H1 (cell line): ENCODE measurements around the gene DBF4. TPM values are rescaled to one million over a fixed set of nuclear protein-coding genes. Genes with fewer than 3 reads are reported as not detected.
A peak's percentile ranks its signal among the peaks of the same experiment; 100 is the strongest.

Experiments
- CTCF ChIA-PET: fragments of 300-600 bp; sonication (Branson Sonifier 250); formaldehyde crosslinking; loops from one replicate; lab custom pipeline; 2021; ENCODE audit not compliant: partially characterized antibody; lab: Charles Lee
- POLR2A ChIA-PET: fragments of 300-600 bp; sonication (Branson Sonifier 250); formaldehyde crosslinking; loops from one replicate; lab custom pipeline; 2021; ENCODE audit warnings: inconsistent platforms; ENCODE audit not compliant: partially characterized antibody; lab: Charles Lee
- DNase-seq, 2 experiments: peaks; one replicate each; pipeline versions ENCODE4 v3.0.0 to v3.0.0-alpha.2; 2010 to 2022; ENCODE audit warnings: low spot score in 2 of 2, low read depth in 1 of 2, mixed read lengths in 1 of 2
- FAIRE-seq: peaks from 2 replicates; lab custom pipeline; 2011; peaks lifted over from hg19 to GRCh38; lab: Jason Lieb, UNC
- H2AFZ ChIP-seq: 2 replicates; pipeline ENCODE4 v1.8.1; 2012; ENCODE audit warnings: low read length, inconsistent platforms
- H2AK5ac ChIP-seq: 2 replicates; pipeline ENCODE4 v1.6.1; 2013; ENCODE audit warnings: low read depth, low read length
- H2BK120ac ChIP-seq: replicated peaks from 2 replicates; pipeline ENCODE3; 2013; ENCODE audit warnings: low read depth, low read length, inconsistent platforms
- H2BK12ac ChIP-seq: 2 replicates; pipeline ENCODE4 v1.6.1; 2013; ENCODE audit warnings: low read depth, low read length
- H2BK15ac ChIP-seq: 2 replicates; pipeline ENCODE4 v1.6.1; 2013; ENCODE audit warnings: low read length
- H2BK20ac ChIP-seq: 2 replicates; pipeline ENCODE4 v1.6.1; 2013; ENCODE audit warnings: low read length
- H2BK5ac ChIP-seq: 2 replicates; pipeline ENCODE4 v1.6.1; 2013; ENCODE audit warnings: low read depth, low read length
- H3K14ac ChIP-seq: 2 replicates; pipeline ENCODE4 v1.6.1; 2013; ENCODE audit warnings: inconsistent platforms; ENCODE audit not compliant: insufficient read length
- H3K18ac ChIP-seq: 2 replicates; pipeline ENCODE4 v1.6.1; 2013; ENCODE audit warnings: low read length; ENCODE audit errors: extremely low read depth
- H3K23ac ChIP-seq: 2 replicates; pipeline ENCODE4 v1.6.1; 2013; ENCODE audit warnings: inconsistent platforms; ENCODE audit not compliant: insufficient read length
- H3K23me2 ChIP-seq: 2 replicates; pipeline ENCODE4 v1.6.1; 2013; ENCODE audit warnings: low read depth, low read length
- H3K27ac ChIP-seq: 2 replicates; pipeline ENCODE4 v1.6.1; 2011; ENCODE audit warnings: low read depth, low read length, inconsistent platforms
- H3K27me3 ChIP-seq, 4 experiments: replicated peaks in 1 of 4; 1 replicate in 1 of 4; 2 replicates in 3 of 4; pipeline versions ENCODE4 v1.6.1 to v1.8.1; 2011 to 2013; ENCODE audit warnings: low read length in 3 of 4, mild to moderate bottlenecking in 3 of 4, inconsistent platforms in 2 of 4, mixed read lengths in 2 of 4, moderate library complexity in 1 of 4; ENCODE audit not compliant: control insufficient read depth in 3 of 4, insufficient read depth in 3 of 4; ENCODE audit errors: extremely low read depth in 1 of 4
- H3K36me3 ChIP-seq, 4 experiments: 2 replicates each; pipeline versions ENCODE4 v1.6.1 to v1.8.1; 2011 to 2013; ENCODE audit warnings: mild to moderate bottlenecking in 4 of 4, low read length in 3 of 4, moderate library complexity in 2 of 4, control low read depth in 1 of 4, inconsistent platforms in 1 of 4; ENCODE audit not compliant: insufficient read depth in 4 of 4, control insufficient read depth in 2 of 4
- H3K4ac ChIP-seq: replicated peaks from 2 replicates; pipeline ENCODE3; 2013; ENCODE audit warnings: low read length, low read depth, mixed read lengths, inconsistent platforms; ENCODE audit not compliant: insufficient read length
- H3K4me1 ChIP-seq, 4 experiments: replicated peaks in 1 of 4; 1 replicate in 1 of 4; 2 replicates in 3 of 4; pipeline versions ENCODE4 v1.6.1 to v1.8.1; 2011 to 2013; ENCODE audit warnings: low read length in 3 of 4, inconsistent platforms in 2 of 4, mixed read lengths in 1 of 4; ENCODE audit not compliant: insufficient read depth in 4 of 4, control insufficient read depth in 3 of 4
- H3K4me2 ChIP-seq, 2 experiments: 2 replicates each; pipeline versions ENCODE4 v1.6.1 to v1.8.1; 2011 to 2013; ENCODE audit warnings: low read depth in 2 of 2, low read length in 2 of 2, control low read depth in 1 of 2, inconsistent platforms in 1 of 2, mild to moderate bottlenecking in 1 of 2; ENCODE audit not compliant: insufficient read depth in 1 of 2
- H3K4me3 ChIP-seq, 4 experiments: fragments of 200-600, 300-600 bp in 1 of 4; sonication (generic), shearing (Covaris generic), sonication (Bioruptor Twin) in 1 of 4; 2 replicates each; pipeline versions ENCODE4 v1.5.1 to v1.8.1; 2011 to 2016; ENCODE audit warnings: low read length in 4 of 4, low read depth in 3 of 4, control low read depth in 2 of 4, inconsistent platforms in 2 of 4, mild to moderate bottlenecking in 2 of 4, mixed read lengths in 1 of 4, moderate library complexity in 1 of 4; ENCODE audit not compliant: insufficient read depth in 2 of 4; ENCODE audit errors: extremely low read depth in 1 of 4
- H3K56ac ChIP-seq: replicated peaks from 2 replicates; pipeline ENCODE3; 2013; ENCODE audit warnings: low read depth, mild to moderate bottlenecking, mixed read lengths, low read length, inconsistent platforms; ENCODE audit not compliant: insufficient read length
- H3K79me1 ChIP-seq: 2 replicates; pipeline ENCODE4 v1.6.1; 2013; ENCODE audit warnings: low read depth, low read length, control low read depth
- H3K79me2 ChIP-seq, 2 experiments: 2 replicates each; pipeline versions ENCODE4 v1.6.1 to v1.8.1; 2012 to 2013; ENCODE audit warnings: low read length in 2 of 2, mild to moderate bottlenecking in 2 of 2, inconsistent platforms in 1 of 2; ENCODE audit not compliant: insufficient read depth in 2 of 2, control insufficient read depth in 1 of 2
- H3K9ac ChIP-seq, 4 experiments: replicated peaks in 1 of 4; 1 replicate in 1 of 4; 2 replicates in 3 of 4; pipeline versions ENCODE4 v1.6.1 to v1.8.1; 2011 to 2013; ENCODE audit warnings: low read depth in 3 of 4, low read length in 3 of 4, control low read depth in 2 of 4, mild to moderate bottlenecking in 2 of 4, moderate library complexity in 2 of 4, inconsistent platforms in 1 of 4; ENCODE audit errors: extremely low read depth in 1 of 4
- H3K9me3 ChIP-seq, 2 experiments: 2 replicates each; pipeline versions ENCODE4 v1.6.1 to v1.8.1; 2012 to 2013; ENCODE audit warnings: mild to moderate bottlenecking in 2 of 2, moderate library complexity in 2 of 2, control low read depth in 1 of 2, inconsistent platforms in 1 of 2, low read depth in 1 of 2, low read length in 1 of 2, mixed read lengths in 1 of 2; ENCODE audit not compliant: insufficient read depth in 2 of 2
- H4K20me1 ChIP-seq, 2 experiments: replicated peaks in 1 of 2; 2 replicates each; pipeline versions ENCODE3 to v1.8.1; 2011 to 2013; ENCODE audit warnings: inconsistent platforms in 2 of 2, low read length in 2 of 2, mild to moderate bottlenecking in 1 of 2; ENCODE audit not compliant: insufficient read depth in 2 of 2, control insufficient read depth in 1 of 2
- H4K5ac ChIP-seq: 2 replicates; pipeline ENCODE4 v1.6.1; 2013; ENCODE audit warnings: low read length, low read depth, mixed read lengths, inconsistent platforms; ENCODE audit not compliant: insufficient read length
- H4K8ac ChIP-seq: 2 replicates; pipeline ENCODE4 v1.8.0; 2013; ENCODE audit warnings: mild to moderate bottlenecking, moderate library complexity, low read length, inconsistent platforms; ENCODE audit not compliant: insufficient read depth; ENCODE audit errors: extremely low read depth
- H4K91ac ChIP-seq: replicated peaks from 2 replicates; pipeline ENCODE3; 2013; ENCODE audit warnings: low read length, mixed read lengths, inconsistent platforms; ENCODE audit not compliant: insufficient read length
- CTBP2 ChIP-seq: IDR thresholded peaks from 2 replicates; pipeline ENCODE4 v1.7.0; 2011; ENCODE audit warnings: borderline replicate concordance, mild to moderate bottlenecking, moderate library complexity, mixed read lengths, low read length; ENCODE audit not compliant: insufficient read depth, insufficient read length
- PHF8 ChIP-seq: fragments of 200-600 bp; sonication (generic); conservative IDR thresholded peaks from 2 replicates; pipeline ENCODE4 v1.7.1; 2012; ENCODE audit warnings: low read depth, mild to moderate bottlenecking, inconsistent platforms, low read length, moderate library complexity
- RAD21 ChIP-seq, 2 experiments: IDR thresholded peaks in 1 of 2; conservative IDR thresholded peaks in 1 of 2; 2 replicates each; pipeline ENCODE4 v1.6.1; 2011; ENCODE audit warnings: low read depth in 2 of 2, low read length in 2 of 2, improper control_type of control experiment in 1 of 2, inconsistent platforms in 1 of 2, mild to moderate bottlenecking in 1 of 2, moderate library complexity in 1 of 2
- RFX5 ChIP-seq: IDR thresholded peaks from 2 replicates; pipeline ENCODE4 v1.6.1; 2011; ENCODE audit warnings: low read depth, low read length, improper control_type of control experiment, borderline replicate concordance
- SP1 ChIP-seq: IDR thresholded peaks from 2 replicates; pipeline ENCODE4 v1.6.1; 2011; ENCODE audit warnings: low read depth, low read length
- TBP ChIP-seq: IDR thresholded peaks from 2 replicates; pipeline ENCODE4 v1.6.1; 2011; ENCODE audit warnings: low read depth, low read length, improper control_type of control experiment
- YY1 ChIP-seq: IDR thresholded peaks from 2 replicates; pipeline ENCODE4 v1.6.1; 2011; ENCODE audit warnings: low read depth, mild to moderate bottlenecking, low read length
- ZNF274 ChIP-seq: IDR thresholded peaks from 2 replicates; pipeline ENCODE4 v1.7.0; 2012; ENCODE audit warnings: low read length, borderline replicate concordance; ENCODE audit errors: extremely low read depth
- WGBS, 2 experiments: shearing (Covaris generic) in 1 of 2; methylation state at CpG; one replicate each; pipeline versions ENCODE4 v1.1.6 to v1.1.7; 2013 to 2015; ENCODE audit warnings: low lambda C conversion rate in 2 of 2, mixed read lengths in 2 of 2, inconsistent platforms in 1 of 2, low coverage in 1 of 2, missing lambda C conversion rate in 1 of 2; ENCODE audit not compliant: insufficient replicate concordance in 2 of 2, insufficient coverage in 1 of 2, insufficient read length in 1 of 2; ENCODE audit errors: extremely low coverage in 1 of 2, missing lambda C conversion rate in 1 of 2; 5-methylcytosine and 5-hydroxymethylcytosine counted together
- polyA plus RNA-seq, 7 experiments: library from polyadenylated mRNA; depleted of rRNA in 3 of 7; stranded (reverse) in 5 of 7; unstranded in 2 of 7; fragments of >200 nt in 5 of 7; fragments of 200-250 nt in 2 of 7; gene quantifications; 1 replicate in 5 of 7; 2 replicates in 1 of 7; 4 replicates in 1 of 7; pipeline versions ENCODE4 v1.2.1 to v1.2.3, GENCODE V29; 2011 to 2013; ENCODE audit warnings: missing spikeins in 2 of 7, mixed read lengths in 2 of 7
- total RNA-seq: library from RNA; stranded (reverse); fragmentation: NEBNext Ultra II Directional; extraction: Animal tissue kit (Norgen Biotek cat#: 25700); gene quantifications from 2 replicates; pipeline ENCODE4 v1.2.1, GENCODE V29; 2021
- TF ChIP-seq, protein P1 (sequence below): IDR thresholded peaks from 2 replicates; pipeline ENCODE4 v1.6.1; 2012; ENCODE audit warnings: inconsistent platforms
- TF ChIP-seq, protein P2 (sequence below): IDR thresholded peaks from 2 replicates; pipeline ENCODE4 v1.6.1; 2012; ENCODE audit warnings: low read length, inconsistent platforms

Gene DBF4
- total and polyA plus RNA-seq, 2 of the 8 experiments (the other 6 are each of a cell fraction or from before 2014, with no cell fraction given), result 8.7 to 82.4 TPM

DNA sequence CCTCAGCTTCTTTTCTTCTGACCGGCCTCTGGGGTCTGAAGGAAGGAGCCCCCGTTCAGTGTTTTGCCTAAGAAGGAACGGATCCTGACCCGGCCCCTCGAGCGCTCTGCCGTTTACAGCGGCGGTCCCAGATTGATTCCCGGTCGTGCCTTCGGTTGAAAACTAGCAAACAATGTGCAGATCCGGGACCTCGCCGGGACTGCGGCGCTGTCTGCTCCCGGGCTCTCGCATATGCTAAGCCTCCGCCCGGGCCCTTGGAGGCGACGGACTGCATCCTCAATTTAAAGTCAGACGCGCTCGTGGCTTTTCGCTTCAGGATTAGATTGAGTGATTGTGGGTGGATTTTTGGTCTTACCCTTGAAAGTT lies 559 bp downstream of the DBF4 start:
- Histone ChIP-seq H2BK5ac (peak overlapping the region; percentile 81; the same call in 1 of the 2 replicates), H3K4me2 (peak overlapping the region; percentile 72 to 85), H3K27me3 (no peaks in the 10 kb centered on the region), H3K4me3 (peak overlapping the region; percentile 81 to 88 (median 88)), H2BK12ac (no peak overlapping the region), H2AK5ac (no peak overlapping the region), H3K56ac (peak overlapping the region; percentile 84), H3K27ac (peak overlapping the region; percentile 79), H3K23me2 (no peaks in the 10 kb centered on the region; the same call in 1 of the 2 replicates), H3K9me3 (no peaks in the 10 kb centered on the region), H2BK15ac (no peak overlapping the region), H4K91ac (no peak overlapping the region), H3K79me2 (peaks cover 0 to 81% of the 10 kb centered on the region in 2 experiments; a peak in 3 of 4 replicates), H3K18ac (peak overlapping the region; percentile 94), H3K79me1 (peaks cover 2% of the 10 kb centered on the region; the same call in 1 of the 2 replicates), H4K20me1 (peaks cover 1 to 2% of the 10 kb centered on the region in 2 experiments), H2BK120ac (peak overlapping the region; percentile 10), H3K36me3 (peaks cover 0 to 27% (median 9%) of the 10 kb centered on the region in 4 experiments; a peak in 3 of 8 replicates), H3K4ac (peak overlapping the region; percentile 60), H3K14ac (no peak overlapping the region), H3K4me1 (peaks cover 0 to 5% (median 0%) of the 10 kb centered on the region in 4 experiments; a peak in 2 of 7 replicates), H4K5ac (peak overlapping the region; percentile 73), H3K9ac (peak overlapping the region; percentile 76 to 88 (median 84)), H2AFZ (peak overlapping the region; percentile 45; the same call in 1 of the 2 replicates), H2BK20ac (no peak overlapping the region), H4K8ac (peak overlapping the region; percentile 95), H3K23ac (no peak overlapping the region)
- POLR2A ChIA-PET, result interaction anchor here (0.7 to 1.3 kb wide), 5 partner anchors 11 to 248 kb away, joined by 3 to 5 read pairs (median 3); no protein-coding TSS in a partner anchor
- CTCF ChIA-PET, result interaction anchor here (0.9 to 1.2 kb wide), 3 partner anchors 10 to 36 kb away, joined by 3 to 4 read pairs (median 3); no protein-coding TSS in a partner anchor
- 3% methylated on average over 19 of the region's 27 CpGs; no CpG with 5 or more reads in 1 of the 2 experiments for WGBS, 2 experiments
- no peak for FAIRE-seq
- DNase-seq, result no peak
- TF ChIP-seq RAD21 (IDR thresholded peaks at IDR 0.05 in 1 of 2, conservative IDR thresholded peaks at IDR 0.05 in 1 of 2; ENCODE audit: low read depth in 2 of 2, low read length in 2 of 2) (no peak), CTBP2 (no peak), PHF8 (peak; percentile 23; the same call in 1 of the 2 replicates), YY1 (no peak), SP1 (no peak), ZNF274 (no peak), RFX5 (no peak), TBP (no peak)
- TF ChIP-seq, protein P1, sequence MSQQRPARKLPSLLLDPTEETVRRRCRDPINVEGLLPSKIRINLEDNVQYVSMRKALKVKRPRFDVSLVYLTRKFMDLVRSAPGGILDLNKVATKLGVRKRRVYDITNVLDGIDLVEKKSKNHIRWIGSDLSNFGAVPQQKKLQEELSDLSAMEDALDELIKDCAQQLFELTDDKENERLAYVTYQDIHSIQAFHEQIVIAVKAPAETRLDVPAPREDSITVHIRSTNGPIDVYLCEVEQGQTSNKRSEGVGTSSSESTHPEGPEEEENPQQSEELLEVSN, result peak; percentile 58; the same call in 1 of the 2 replicates
- TF ChIP-seq, protein P2, sequence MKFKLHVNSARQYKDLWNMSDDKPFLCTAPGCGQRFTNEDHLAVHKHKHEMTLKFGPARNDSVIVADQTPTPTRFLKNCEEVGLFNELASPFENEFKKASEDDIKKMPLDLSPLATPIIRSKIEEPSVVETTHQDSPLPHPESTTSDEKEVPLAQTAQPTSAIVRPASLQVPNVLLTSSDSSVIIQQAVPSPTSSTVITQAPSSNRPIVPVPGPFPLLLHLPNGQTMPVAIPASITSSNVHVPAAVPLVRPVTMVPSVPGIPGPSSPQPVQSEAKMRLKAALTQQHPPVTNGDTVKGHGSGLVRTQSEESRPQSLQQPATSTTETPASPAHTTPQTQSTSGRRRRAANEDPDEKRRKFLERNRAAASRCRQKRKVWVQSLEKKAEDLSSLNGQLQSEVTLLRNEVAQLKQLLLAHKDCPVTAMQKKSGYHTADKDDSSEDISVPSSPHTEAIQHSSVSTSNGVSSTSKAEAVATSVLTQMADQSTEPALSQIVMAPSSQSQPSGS, result no peak
